ENCODE results near the gene CDHR2. TPM values are rescaled to one million over a fixed set of nuclear protein-coding genes. Genes with fewer than 3 reads are reported as not detected.

CDHR2 gene
- total RNA-seq, 2 donors from 2014 or later: 0.37 to 0.89 TPM

- Mint-ChIP-seq H3K4me3 (no peak overlapping the region), H3K27ac (no peak overlapping the region), H3K4me1 (peaks cover 14% of the 10 kb centered on the region), H3K27me3 (ENCODE audit: insufficient read depth) (no peaks in the 10 kb centered on the region), H3K36me3 (ENCODE audit: low read depth) (peaks cover 46% of the 10 kb centered on the region), H3K9me3 (no peaks in the 10 kb centered on the region)
- DNase-seq: peak; percentile 40
- Histone ChIP-seq H3K4me1 (ENCODE audit: control insufficient read depth, insufficient read depth, low read length) (peaks cover 10% of the 10 kb centered on the region), H3K9ac (ENCODE audit: extremely low read depth, low read length, poor library complexity, severe bottlenecking) (no peak overlapping the region), H3K36me3 (ENCODE audit: control insufficient read depth, insufficient read depth, low read length) (peaks cover 60% of the 10 kb centered on the region), H3K9me3 (ENCODE audit: control insufficient read depth, low read length) (no peaks in the 10 kb centered on the region), H3K4me3 (ENCODE audit: low read length) (no peak overlapping the region), H3K27ac (ENCODE audit: low read depth, low read length) (no peak overlapping the region), H3K27me3 (ENCODE audit: control insufficient read depth, insufficient read depth, low read length, poor library complexity, severe bottlenecking) (no peaks in the 10 kb centered on the region)
- WGBS, 2 experiments (ENCODE audit: insufficient coverage in 1 of 2, insufficient read length in 1 of 2): 95 to 96% methylated on average over 9 to 28 of the region's 28 CpGs
- no peak for TF ChIP-seq CTCF (conservative IDR thresholded peaks at IDR 0.05)
Observed at GRCh38 chr5:176531902-176532493, 17.1 kb upstream of the CDHR2 start.

- H3K4me3 ChIP-seq (ENCODE audit: low read length): no peak overlapping the region
- Mint-ChIP-seq H3K36me3 (ENCODE audit: low read depth) (peaks cover 40% of the 10 kb centered on the region), H3K4me1 (peaks cover 14% of the 10 kb centered on the region), H3K27me3 (ENCODE audit: insufficient read depth) (no peaks in the 10 kb centered on the region), H3K4me3 (no peak overlapping the region), H3K27ac (peak overlapping the region; percentile 75), H3K9me3 (no peaks in the 10 kb centered on the region)
- peak; percentile 49 for DNase-seq
- H3K9ac ChIP-seq (ENCODE audit: extremely low read depth, low read length, poor library complexity, severe bottlenecking): no peak overlapping the region
- H3K27ac ChIP-seq (ENCODE audit: low read depth, low read length): no peak overlapping the region
- peaks cover 53% of the 10 kb centered on the region for H3K36me3 ChIP-seq (ENCODE audit: control insufficient read depth, insufficient read depth, low read length)
- WGBS, 2 experiments (ENCODE audit: insufficient coverage in 1 of 2, insufficient read length in 1 of 2): 93 to 97% methylated on average over 9 of the region's 9 CpGs
- no peak for TF ChIP-seq CTCF (conservative IDR thresholded peaks at IDR 0.05)
- no peaks in the 10 kb centered on the region for H3K9me3 ChIP-seq (ENCODE audit: control insufficient read depth, low read length)
- H3K4me1 ChIP-seq (ENCODE audit: control insufficient read depth, insufficient read depth, low read length): peaks cover 10% of the 10 kb centered on the region
- H3K27me3 ChIP-seq (ENCODE audit: control insufficient read depth, insufficient read depth, low read length, poor library complexity, severe bottlenecking): no peaks in the 10 kb centered on the region
Observed at GRCh38 chr5:176532795-176533194, 16.3 kb upstream of the CDHR2 start.

GRCh38 chr5:176533390-176533789, 15.8 kb upstream of the CDHR2 start:
- H3K9ac ChIP-seq (ENCODE audit: extremely low read depth, low read length, poor library complexity, severe bottlenecking): no peak overlapping the region
- peaks cover 49% of the 10 kb centered on the region for H3K36me3 ChIP-seq (ENCODE audit: control insufficient read depth, insufficient read depth, low read length)
- H3K9me3 Mint-ChIP-seq: no peaks in the 10 kb centered on the region

More at GRCh38 chr5:176533390-176533789, 15.8 kb upstream of the CDHR2 start:
- H3K27ac ChIP-seq (ENCODE audit: low read depth, low read length): no peak overlapping the region
- no peaks in the 10 kb centered on the region for H3K27me3 ChIP-seq (ENCODE audit: control insufficient read depth, insufficient read depth, low read length, poor library complexity, severe bottlenecking)
- H3K9me3 ChIP-seq (ENCODE audit: control insufficient read depth, low read length): no peaks in the 10 kb centered on the region
- peaks cover 34% of the 10 kb centered on the region for H3K36me3 Mint-ChIP-seq (ENCODE audit: low read depth)
- no peak for TF ChIP-seq CTCF (conservative IDR thresholded peaks at IDR 0.05)
- DNase-seq: no peak
- no peaks in the 10 kb centered on the region for H3K27me3 Mint-ChIP-seq (ENCODE audit: insufficient read depth)
- WGBS, 2 experiments (ENCODE audit: insufficient coverage in 1 of 2, insufficient read length in 1 of 2): 93 to 96% methylated on average over 8 of the region's 8 CpGs
- no peak overlapping the region for H3K4me3 Mint-ChIP-seq
- H3K27ac Mint-ChIP-seq: peak overlapping the region; percentile 75
- H3K4me1 ChIP-seq (ENCODE audit: control insufficient read depth, insufficient read depth, low read length): peaks cover 10% of the 10 kb centered on the region
- H3K4me3 ChIP-seq (ENCODE audit: low read length): no peak overlapping the region
- peaks cover 14% of the 10 kb centered on the region for H3K4me1 Mint-ChIP-seq

Data from endodermal cell (in vitro differentiated cells).